OCI-M1 (cell line): ENCODE measurements around the gene C11orf54.

Experiments
- DNase-seq: peaks from one replicate; lab custom pipeline; 2025; lab: John Stamatoyannopoulos, UW

C11orf54 gene

DNA sequence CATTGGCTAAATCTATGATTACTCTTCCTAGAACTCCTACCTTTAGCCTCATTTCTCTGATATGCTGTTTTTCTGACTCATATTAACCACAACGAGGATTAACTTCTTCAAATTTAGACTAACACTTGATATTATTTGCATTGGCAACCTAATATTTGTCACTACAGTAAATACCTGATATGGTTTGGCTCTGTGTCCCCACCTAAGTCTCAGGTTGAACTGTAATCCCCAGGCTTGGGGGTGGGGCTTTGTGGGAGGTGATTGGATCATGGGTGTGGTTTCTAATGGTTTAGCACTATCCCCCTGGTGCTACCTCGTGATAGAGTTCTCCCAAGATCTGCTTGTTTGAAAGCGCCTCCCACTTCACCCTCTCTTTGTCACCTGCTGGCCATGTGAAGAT, 25.5 kb downstream of the C11orf54 start:
- no peak for DNase-seq

DNA sequence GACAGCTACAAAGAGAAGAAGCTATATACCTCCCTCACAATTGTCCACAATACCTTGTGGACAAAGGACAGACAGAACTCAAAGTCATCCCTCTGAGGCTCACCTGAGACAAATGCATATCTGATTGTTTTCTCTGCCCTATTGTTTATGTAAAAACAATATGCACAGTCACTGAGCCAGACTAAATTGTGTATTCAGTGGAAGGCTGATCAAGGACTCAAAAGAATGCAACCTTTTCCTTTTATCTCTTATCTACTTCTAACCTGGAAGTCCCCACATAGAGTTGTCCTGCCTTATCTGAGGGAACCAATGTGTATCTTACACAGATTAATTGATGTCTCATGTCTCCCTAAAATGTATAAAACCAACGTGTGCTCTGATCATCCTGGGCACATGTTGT, 28.7 kb downstream of the C11orf54 start:
- DNase-seq: no peak

DNA sequence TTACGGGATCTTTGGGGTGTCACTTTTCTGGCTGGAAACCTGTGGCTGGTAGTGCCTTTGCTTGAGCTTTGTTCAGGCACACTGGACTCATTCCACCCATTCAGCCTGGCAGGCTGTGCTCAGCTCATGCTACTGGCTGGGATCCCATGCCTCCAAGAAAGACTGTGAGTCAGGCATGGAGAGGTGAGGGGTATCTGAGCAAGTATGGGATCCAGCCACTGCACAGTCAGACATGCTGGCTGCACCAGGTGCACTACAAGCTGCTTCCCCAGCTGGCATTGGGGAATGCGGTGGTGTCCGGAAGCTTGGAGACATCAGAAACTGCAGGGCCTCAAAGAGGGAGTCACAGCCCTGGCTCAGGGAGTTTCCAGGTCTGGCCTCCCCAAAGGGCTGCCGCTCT, 30.7 kb downstream of the C11orf54 start:
- no peak for DNase-seq

DNA sequence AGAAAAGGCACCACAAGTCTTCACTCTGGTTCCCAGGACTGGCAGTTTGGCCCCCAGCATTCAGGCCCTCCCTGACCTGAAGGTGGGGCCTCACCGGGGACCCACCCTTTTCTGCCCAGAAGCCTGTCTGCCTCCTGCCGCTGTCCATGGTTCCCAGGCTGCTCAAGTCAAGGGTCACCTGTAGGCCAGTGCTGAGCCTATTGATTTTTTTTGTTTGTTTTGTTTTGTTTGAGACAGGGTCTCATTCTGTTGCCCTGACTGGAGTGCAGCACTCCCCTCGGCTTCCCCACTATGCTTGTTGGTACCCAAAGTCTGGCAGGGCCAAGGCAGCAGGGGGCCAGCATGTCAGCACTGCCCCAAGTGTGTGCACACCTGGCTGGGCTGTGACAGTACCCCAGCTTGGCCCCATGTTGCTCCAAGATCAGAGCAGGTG, 31.6 kb downstream of the C11orf54 start:
- DNase-seq: no peak

GRCh38 chr11:93773601-93774200, 32.2 kb downstream of the C11orf54 start:
- no peak for DNase-seq

GRCh38 chr11:93774560-93774959, 33.1 kb downstream of the C11orf54 start:
- peak; percentile 22 for DNase-seq

DNA sequence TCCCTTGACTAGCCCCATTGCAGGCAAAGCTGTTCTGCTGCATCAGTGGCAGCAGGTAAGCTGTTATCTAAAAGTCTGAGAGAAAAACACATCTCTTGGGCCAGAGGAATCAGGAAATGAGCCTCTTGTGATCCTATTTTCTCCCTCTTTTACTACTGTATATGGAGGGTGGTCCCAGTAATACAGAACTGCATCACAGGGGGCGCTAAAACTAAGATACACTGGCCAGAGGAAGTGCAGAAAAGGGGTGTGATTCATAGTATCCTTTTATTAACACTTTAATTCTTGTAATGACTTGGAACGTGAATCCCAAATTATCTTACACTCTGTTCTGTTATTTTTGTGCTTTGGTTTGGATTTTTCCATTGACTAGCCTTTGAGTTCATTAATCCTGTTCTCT, 33.8 kb downstream of the C11orf54 start:
- peak; percentile 56 for DNase-seq

- DNase-seq: no peak
Measured at GRCh38 chr11:93783362-93783761, 41.9 kb downstream of the C11orf54 start.

- no peak for DNase-seq
Measured at GRCh38 chr11:93783765-93784144, 42.3 kb downstream of the C11orf54 start.

DNA sequence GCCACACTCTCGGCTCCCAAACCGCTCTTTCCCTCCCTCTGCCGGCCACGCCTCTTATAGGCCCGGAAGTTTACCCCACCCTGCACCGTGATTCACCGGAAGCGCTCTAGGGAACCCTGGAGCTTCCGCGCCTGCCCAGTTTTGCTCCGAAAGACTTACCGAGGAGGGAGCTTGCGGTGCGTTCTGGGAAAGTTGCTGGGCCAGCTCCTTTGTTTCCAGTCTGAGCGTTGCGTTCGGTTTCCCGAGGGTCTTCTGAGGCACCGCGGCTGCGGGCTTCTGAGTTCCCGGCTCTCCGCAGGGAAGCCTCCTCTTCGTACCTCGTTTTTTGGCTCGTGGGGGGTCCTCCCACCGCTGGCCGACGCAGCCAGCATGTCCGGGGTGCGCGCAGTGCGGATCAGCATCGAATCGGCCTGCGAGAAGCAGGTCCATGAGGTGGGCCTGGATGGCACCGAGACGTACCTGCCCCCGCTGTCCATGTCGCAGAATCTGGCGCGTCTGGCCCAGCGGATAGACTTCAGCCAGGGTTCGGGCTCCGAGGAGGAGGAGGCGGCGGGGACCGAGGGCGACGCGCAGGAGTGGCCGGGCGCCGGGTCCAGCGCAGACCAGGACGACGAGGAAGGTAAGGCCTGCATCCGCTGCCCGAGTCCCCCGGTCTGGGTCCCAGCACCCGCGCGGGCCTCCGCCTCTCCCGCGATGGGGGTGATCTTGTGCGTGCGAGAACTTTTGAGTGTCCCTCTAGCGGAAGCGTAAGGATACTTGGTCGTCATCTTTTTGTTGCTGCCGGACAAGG, 42.9 kb downstream of the C11orf54 start, which contains the start of gene MED17:
TSS of gene MED17 (plus strand) at position 138 of the 790 bp plus-strand sequence. CDS start at position 370, 232 bp downstream.
- DNase-seq: peak; percentile 95

DNA sequence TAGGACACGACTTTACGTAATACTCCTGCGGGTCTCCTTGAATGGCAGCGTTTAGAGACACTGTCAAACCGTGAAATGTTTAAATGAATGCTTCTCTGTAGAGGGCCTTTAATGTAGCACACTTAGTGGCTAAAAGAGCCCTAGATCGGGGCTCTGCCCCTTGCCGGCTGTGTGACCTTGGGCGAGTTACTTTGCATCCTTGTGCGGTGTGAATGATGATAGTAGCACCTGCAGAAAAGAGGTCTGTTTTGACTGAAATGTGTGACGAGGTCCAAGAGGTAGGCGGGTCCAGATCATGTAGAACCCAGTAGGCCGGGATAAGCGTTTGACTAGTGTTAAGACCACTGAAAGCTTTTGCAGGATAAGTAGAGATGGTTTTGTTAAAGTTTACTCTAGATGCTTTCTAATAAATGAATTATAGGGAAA, 43.5 kb downstream of the C11orf54 start:
- DNase-seq: no peak

GRCh38 chr11:93791493-93791892, 50.0 kb downstream of the C11orf54 start:
- no peak for DNase-seq

- DNase-seq: peak; percentile 18
Measured at GRCh38 chr11:93796441-93797231, 55.2 kb downstream of the C11orf54 start.

DNA sequence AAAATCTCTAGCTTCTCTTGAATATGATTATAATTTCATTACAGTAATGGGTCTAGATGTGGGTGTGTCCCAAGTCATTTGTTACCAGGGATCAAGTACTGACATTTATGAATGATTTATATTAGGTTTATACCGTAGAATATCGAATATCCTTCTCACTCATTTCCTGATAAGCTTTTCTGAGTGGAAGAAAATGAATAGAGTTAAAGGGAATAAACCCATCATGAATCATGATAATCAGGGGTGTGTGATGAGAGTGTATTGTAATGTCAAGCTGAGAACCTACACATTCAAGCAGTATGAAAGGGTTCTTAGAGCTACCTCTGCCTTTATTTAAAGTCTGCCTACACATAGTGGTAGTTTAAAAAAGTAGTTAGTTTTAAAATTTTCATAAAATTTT, 59.9 kb downstream of the C11orf54 start:
- no peak for DNase-seq

DNA sequence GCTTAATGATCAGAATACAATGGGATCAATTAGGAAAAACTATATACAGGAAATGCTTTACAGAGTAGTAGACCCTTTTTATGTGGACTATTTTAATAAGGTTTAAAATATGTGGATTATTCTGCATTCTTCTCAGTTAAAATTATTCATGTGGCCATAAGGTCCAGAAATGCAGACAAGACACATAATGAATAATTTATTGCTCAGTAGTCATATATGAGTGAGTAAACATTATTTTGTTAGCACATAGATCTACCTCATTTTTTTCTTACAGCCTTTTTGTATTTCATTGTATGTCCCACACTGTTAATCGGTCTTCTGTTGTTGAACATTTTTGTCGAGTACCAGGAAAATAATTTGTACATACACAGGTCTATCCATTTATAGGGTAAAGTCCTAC, 63.4 kb downstream of the C11orf54 start:
- no peak for DNase-seq

GRCh38 chr11:93807980-93808379, 66.5 kb downstream of the C11orf54 start:
- DNase-seq: no peak

GRCh38 chr11:93813974-93814373, 72.5 kb downstream of the C11orf54 start:
- DNase-seq: no peak
